HepG2 (cell line): ENCODE results near the gene ZBTB20. TPM values are rescaled to one million over a fixed set of nuclear protein-coding genes. Genes with fewer than 3 reads are reported as not detected.

Experiments used
- ATAC-seq: fragments of 200-7000 bp; cut with Tn5 transposase; 3 replicates; pipeline ENCODE4 v1.9.1; 2020; ENCODE audit warnings: mild to moderate bottlenecking, moderate library complexity
- BruUV-seq: library from RNA; stranded (reverse); fragments of 400-500 nt; replicated peaks from 2 replicates; lab custom pipeline; 2021; lab: Mats Ljungman, UMichigan
- CTCF ChIA-PET: fragments of 300-600 bp; formaldehyde crosslinking; extraction: SDS; loops from one replicate; lab custom pipeline; 2021; ENCODE audit warnings: low total read pairs, inconsistent platforms, low intra/inter-chr PET ratio; lab: Yijun Ruan, JAX
- POLR2A ChIA-PET: fragments of 350-600 bp; sonication (Branson Sonifier 250); formaldehyde crosslinking; loops from one replicate; lab custom pipeline; 2020; ENCODE audit warnings: antibody characterized with exemption, inconsistent platforms; lab: Yijun Ruan, JAX
- DNase-seq: peaks from one replicate; pipeline ENCODE4 v3.0.0-alpha.2; 2015; ENCODE audit warnings: low spot score
- FAIRE-seq: peaks from 3 replicates; lab custom pipeline; 2011; peaks lifted over from hg19 to GRCh38; lab: Jason Lieb, UNC
- H2AFZ ChIP-seq: one replicate; pipeline ENCODE4 v1.6.1; 2011; ENCODE audit warnings: low read length, inconsistent platforms
- H3K27ac ChIP-seq: fragments of 300-600 bp; 3 replicates; pipeline ENCODE4 v1.8.0; 2011; ENCODE audit warnings: mixed run types, mild to moderate bottlenecking, mixed read lengths, low read length, inconsistent platforms; ENCODE audit not compliant: insufficient read depth; ENCODE audit errors: extremely low read length
- H3K27me3 ChIP-seq, 2 experiments: fragments of 200-600 bp in 1 of 2; 2 replicates in 1 of 2; 3 replicates in 1 of 2; pipeline versions ENCODE4 v1.6.0 to v1.8.0; 2011; ENCODE audit warnings: low read length in 2 of 2, mild to moderate bottlenecking in 2 of 2, moderate library complexity in 2 of 2, inconsistent platforms in 1 of 2; ENCODE audit not compliant: insufficient read depth in 2 of 2, control insufficient read depth in 1 of 2
- H3K36me3 ChIP-seq, 2 experiments: fragments of 200-600 bp in 1 of 2; replicated peaks in 1 of 2; 2 replicates in 1 of 2; 3 replicates in 1 of 2; pipeline versions ENCODE4 v1.5.1 to v1.8.0; 2011; ENCODE audit warnings: low read length in 2 of 2, inconsistent platforms in 1 of 2; ENCODE audit not compliant: insufficient read depth in 2 of 2, control insufficient read depth in 1 of 2
- H3K4me1 ChIP-seq: 2 replicates; pipeline ENCODE4 v1.5.1; 2012; ENCODE audit warnings: low read length, inconsistent platforms; ENCODE audit not compliant: insufficient read depth
- H3K4me2 ChIP-seq: 2 replicates; pipeline ENCODE4 v1.6.0; 2011; ENCODE audit warnings: low read depth, low read length, inconsistent platforms
- H3K4me3 ChIP-seq, 3 experiments: fragments of 200-600 bp in 1 of 3; sonication (generic), shearing (Covaris generic) in 1 of 3; replicated peaks in 1 of 3; 2 replicates each; pipeline ENCODE4 v1.5.1; 2011 to 2016; ENCODE audit warnings: low read length in 3 of 3, inconsistent platforms in 2 of 3, low read depth in 2 of 3, mild to moderate bottlenecking in 2 of 3, control low read depth in 1 of 3, mixed read lengths in 1 of 3; ENCODE audit not compliant: insufficient read depth in 1 of 3
- H3K79me2 ChIP-seq: one replicate; pipeline ENCODE4 v1.6.1; 2011; ENCODE audit warnings: low read length, inconsistent platforms; ENCODE audit not compliant: insufficient read depth
- H3K9ac ChIP-seq: 2 replicates; pipeline ENCODE4 v1.6.0; 2011; ENCODE audit warnings: mild to moderate bottlenecking, low read depth, low read length, inconsistent platforms; ENCODE audit not compliant: insufficient read depth
- H3K9me3 ChIP-seq: 2 replicates; pipeline ENCODE4 v1.5.1; 2012; ENCODE audit warnings: mild to moderate bottlenecking, low read length
- H4K20me1 ChIP-seq: 2 replicates; pipeline ENCODE4 v1.6.0; 2011; ENCODE audit warnings: inconsistent platforms, mild to moderate bottlenecking, low read length, moderate library complexity; ENCODE audit not compliant: insufficient read depth
- ARNT2 ChIP-seq: sonication (generic); formaldehyde crosslinking; IDR thresholded peaks from 2 replicates; pipeline ENCODE4 v1.8.0; 2022; ENCODE audit warnings: mild to moderate bottlenecking, low read depth, missing genetic modification reagents, moderate library complexity
- CBX2 ChIP-seq, 2 experiments: fragments of 200-600 bp in 1 of 2; sonication (generic); formaldehyde crosslinking in 1 of 2; IDR thresholded peaks; 2 replicates each; pipeline versions ENCODE4 v1.7.0 to v1.8.1; 2018 to 2022; ENCODE audit warnings: low read depth in 2 of 2, low read length in 1 of 2, mild to moderate bottlenecking in 1 of 2, missing genetic modification reagents in 1 of 2
- ELF1 ChIP-seq: sonication (generic); formaldehyde crosslinking; IDR thresholded peaks from 2 replicates; pipeline ENCODE4 v1.4.0; 2020; ENCODE audit warnings: missing genetic modification reagents
- GABPA ChIP-seq, 2 experiments: IDR thresholded peaks; 2 replicates each; pipeline ENCODE4 v1.6.1; 2011 to 2016; ENCODE audit warnings: low read depth in 2 of 2, low read length in 1 of 2, missing biosample characterization in 1 of 2, missing genetic modification characterization in 1 of 2
- KIAA2018 ChIP-seq: sonication (generic); formaldehyde crosslinking; IDR thresholded peaks from 2 replicates; pipeline ENCODE4 v1.5.0; 2020; ENCODE audit warnings: mild to moderate bottlenecking, missing genetic modification reagents, borderline replicate concordance
- PTBP1 ChIP-seq: fragments of 200-400 bp; formaldehyde crosslinking; IDR thresholded peaks from 2 replicates; pipeline ENCODE4 v1.6.1; 2018; ENCODE audit warnings: low read length, low read depth; ENCODE audit not compliant: poor library complexity, severe bottlenecking
- SMAD9 ChIP-seq: sonication (generic); formaldehyde crosslinking; IDR thresholded peaks from 2 replicates; pipeline ENCODE4 v1.5.1; 2020; ENCODE audit warnings: mild to moderate bottlenecking, missing genetic modification reagents
- TBL1XR1 ChIP-seq: fragments of 150-350 bp; IDR thresholded peaks from 2 replicates; pipeline ENCODE4 v1.6.1; 2014; ENCODE audit warnings: borderline replicate concordance, low read length; ENCODE audit not compliant: partially characterized antibody
- TCF7 ChIP-seq: sonication (generic); IDR thresholded peaks from 2 replicates; pipeline ENCODE4 v1.6.1; 2016; ENCODE audit warnings: antibody characterized with exemption, low read depth
- ZNF101 ChIP-seq: sonication (generic); formaldehyde crosslinking; IDR thresholded peaks from 2 replicates; pipeline ENCODE4 v1.4.0; 2020; ENCODE audit warnings: mild to moderate bottlenecking, low read depth, missing genetic modification reagents, borderline replicate concordance
- ZNF709 ChIP-seq: sonication (generic); formaldehyde crosslinking; IDR thresholded peaks from 2 replicates; pipeline ENCODE4 v1.5.0; 2020; ENCODE audit warnings: mild to moderate bottlenecking, missing genetic modification reagents
- ZNF772 ChIP-seq: sonication (generic); formaldehyde crosslinking; IDR thresholded peaks from 2 replicates; pipeline ENCODE4 v1.5.0; 2020; ENCODE audit warnings: mild to moderate bottlenecking, missing genetic modification reagents
- ZNF800 ChIP-seq: sonication (generic); formaldehyde crosslinking; IDR thresholded peaks from 2 replicates; pipeline ENCODE4 v1.4.0; 2020; ENCODE audit warnings: missing genetic modification reagents
- ZSCAN29 ChIP-seq: sonication (generic); formaldehyde crosslinking; conservative IDR thresholded peaks from 2 replicates; pipeline ENCODE4 v1.4.0; 2020; ENCODE audit warnings: mild to moderate bottlenecking, missing genetic modification reagents
- WGBS: methylation state at CpG from one replicate; pipeline ENCODE4 v1.1.6; 2017; ENCODE audit warnings: low lambda C conversion rate; 5-methylcytosine and 5-hydroxymethylcytosine counted together
- in situ Hi-C: cut with HindIII; loops from 2 replicates; pipeline ENCODE4 v1.10.0; 2017; ENCODE audit warnings: low pct_unique_long_range_greater_than_20kb; ENCODE audit not compliant: extremely low pct_ligation_motif_present
- intact Hi-C: fragments of 100-400 bp; cut with micrococcal nuclease; formaldehyde crosslinking; loops from one replicate; pipeline ENCODE4 v1.10.0; 2022; ENCODE audit not compliant: unreplicated experiment
- polyA plus RNA-seq, 8 experiments: library from polyadenylated mRNA; depleted of rRNA in 3 of 8; stranded (reverse) in 7 of 8; unstranded in 1 of 8; fragments of >200 nt; fragmentation: Illumina TruSeq in 4 of 8; extraction: Trizol in 4 of 8; gene quantifications; 2 replicates each; pipeline versions ENCODE4 v1.2.1 to v1.2.3, GENCODE V29; 2011 to 2016; ENCODE audit warnings: low read depth in 4 of 8, missing spikeins in 1 of 8, mixed read lengths in 1 of 8; ENCODE audit not compliant: insufficient read depth in 1 of 8
- total RNA-seq, 5 experiments: library from RNA; depleted of rRNA; stranded (reverse); fragments of >200 nt; fragmentation: Illumina TruSeq; extraction: Trizol; gene quantifications; 2 replicates each; pipeline ENCODE4 v1.2.3, GENCODE V29; 2016; ENCODE audit warnings: low read depth in 1 of 5

ZBTB20 gene
- total and polyA plus RNA-seq, 2 of the 13 experiments (the other 11 are each of a cell fraction or from before 2014, with no cell fraction given), result 1.9 to 8.8 TPM

GRCh38 chr3:115100806-115101205, 46.3 kb downstream of the ZBTB20 start:
- Histone ChIP-seq H3K9ac (no peak overlapping the region), H3K9me3 (no peaks in the 10 kb centered on the region), H3K27ac (no peak overlapping the region), H3K79me2 (no peaks in the 10 kb centered on the region), H3K36me3 (no peaks in the 10 kb centered on the region), H3K4me3 (no peak overlapping the region), H3K4me2 (no peak overlapping the region; the same call in 1 of the 2 replicates), H3K4me1 (peaks cover 18% of the 10 kb centered on the region), H3K27me3 (no peaks in the 10 kb centered on the region), H2AFZ (no peak overlapping the region), H4K20me1 (no peaks in the 10 kb centered on the region)
- intact Hi-C loops, result no loop called here
- ChIA-PET POLR2A (interaction anchor here (1.2 kb wide), 1 partner anchor 45 kb away, joined by 3 read pairs; no protein-coding TSS in a partner anchor), CTCF (no interaction called here)
- TF ChIP-seq ZNF709 (CRISPR knock-in tag), result no peak
- TF ChIP-seq GABPA (IDR thresholded peaks at IDR 0.05; ENCODE audit: low read depth, low read length), result no peak
- TF ChIP-seq GABPA (CRISPR knock-in tag; IDR thresholded peaks at IDR 0.05; ENCODE audit: low read depth), result no peak
- no peak for TF ChIP-seq ARNT2
- TF ChIP-seq PTBP1, result no peak
- no peak for TF ChIP-seq TCF7
- no peak for TF ChIP-seq CBX2 (IDR thresholded peaks at IDR 0.05; ENCODE audit: low read depth, low read length)
- TF ChIP-seq CBX2 (CRISPR knock-in tag; IDR thresholded peaks at IDR 0.05; ENCODE audit: low read depth), result no peak
- no peak for TF ChIP-seq ZNF101 (CRISPR knock-in tag)
- TF ChIP-seq ZNF800, result no peak
- TF ChIP-seq TBL1XR1, result no peak
- no peak for TF ChIP-seq ZNF772
- TF ChIP-seq SMAD9 (CRISPR knock-in tag), result no peak
- TF ChIP-seq KIAA2018 (CRISPR knock-in tag), result no peak
- TF ChIP-seq ELF1 (CRISPR knock-in tag), result no peak
- TF ChIP-seq ZSCAN29 (CRISPR knock-in tag), result no peak
- BruUV-seq, result no TSS peak
- in situ Hi-C loops, result no loop called here
- no peak for FAIRE-seq
- WGBS, result 39% methylated on average over 2 of the region's 2 CpGs
- no peak for ATAC-seq
- no peak for DNase-seq
